Neural cell (in vitro differentiated cells): ENCODE data around the gene CHMP4B.

Experiments
- CTCF ChIP-seq: fragments of 450-650 bp; IDR thresholded peaks from 2 replicates; pipeline ENCODE4 v1.5.1; 2014; ENCODE audit warnings: antibody characterized with exemption, mild to moderate bottlenecking, moderate library complexity; ENCODE audit not compliant: poor library complexity, severe bottlenecking
- EP300 ChIP-seq: fragments of 450-650 bp; conservative IDR thresholded peaks from 2 replicates; pipeline ENCODE4 v1.6.1; 2014; ENCODE audit warnings: antibody characterized with exemption, mild to moderate bottlenecking, moderate library complexity; ENCODE audit not compliant: poor library complexity, severe bottlenecking
- EZH2 ChIP-seq: fragments of 200-600, 300-800 bp; shearing (Covaris generic), sonication (generic); IDR thresholded peaks from 2 replicates; pipeline ENCODE4 v1.6.1; 2014; ENCODE audit warnings: antibody characterized with exemption, low read length, borderline replicate concordance, mild to moderate bottlenecking; ENCODE audit not compliant: insufficient read depth, poor library complexity, severe bottlenecking
- POLR2AphosphoS5 ChIP-seq: IDR thresholded peaks from 2 replicates; pipeline ENCODE4 v1.6.1; 2012
- RAD21 ChIP-seq: fragments of 450-650 bp; conservative IDR thresholded peaks from 2 replicates; pipeline ENCODE4 v1.6.1; 2014; ENCODE audit warnings: antibody characterized with exemption, mild to moderate bottlenecking, moderate library complexity
- REST ChIP-seq: IDR thresholded peaks from 2 replicates; pipeline ENCODE4 v1.6.1; 2012; ENCODE audit warnings: borderline replicate concordance
- SMC3 ChIP-seq: fragments of 450-650 bp; conservative IDR thresholded peaks from 2 replicates; pipeline ENCODE4 v1.6.1; 2014; ENCODE audit warnings: antibody characterized with exemption, mild to moderate bottlenecking, moderate library complexity; ENCODE audit not compliant: poor library complexity
- TAF1 ChIP-seq: IDR thresholded peaks from 2 replicates; pipeline ENCODE4 v1.6.1; 2012; ENCODE audit warnings: low read depth

- TF ChIP-seq CTCF (no peak), EP300 (no peak), SMC3 (no peak), EZH2 (no peak), RAD21 (no peak), POLR2AphosphoS5 (no peak), REST (no peak), TAF1 (no peak)
These were observed 82.2 kb downstream of the CHMP4B start for GRCh38 chr20:33893314-33893713.
